Gastrocnemius medialis (tissue), 4 donors: ENCODE data around the gene NEK6.
"Not testable (repeated sequence)": the region's sequence is repeated elsewhere in the genome, so short reads cannot be mapped to it uniquely, and the experiment has no call there.

ENCODE experiments used
- CTCF ChIP-seq, 5 experiments: fragments of 450-650 bp in 3 of 5; fragments of 200-600 bp in 2 of 5; sonication (generic) in 2 of 5; IDR thresholded peaks in 4 of 5; conservative IDR thresholded peaks in 1 of 5; 1 replicate in 4 of 5; 2 replicates in 1 of 5; pipeline ENCODE4 v1.5.1; 2016 to 2019; ENCODE audit warnings: antibody characterized with exemption in 5 of 5, mild to moderate bottlenecking in 3 of 5, moderate library complexity in 3 of 5
- POLR2A ChIP-seq, 2 donors: fragments of 450-650 bp; IDR thresholded peaks; one replicate each; pipeline ENCODE4 v1.6.1; 2017; ENCODE audit warnings: antibody characterized with exemption in 2 of 2, mild to moderate bottlenecking in 2 of 2, moderate library complexity in 2 of 2

DNA sequence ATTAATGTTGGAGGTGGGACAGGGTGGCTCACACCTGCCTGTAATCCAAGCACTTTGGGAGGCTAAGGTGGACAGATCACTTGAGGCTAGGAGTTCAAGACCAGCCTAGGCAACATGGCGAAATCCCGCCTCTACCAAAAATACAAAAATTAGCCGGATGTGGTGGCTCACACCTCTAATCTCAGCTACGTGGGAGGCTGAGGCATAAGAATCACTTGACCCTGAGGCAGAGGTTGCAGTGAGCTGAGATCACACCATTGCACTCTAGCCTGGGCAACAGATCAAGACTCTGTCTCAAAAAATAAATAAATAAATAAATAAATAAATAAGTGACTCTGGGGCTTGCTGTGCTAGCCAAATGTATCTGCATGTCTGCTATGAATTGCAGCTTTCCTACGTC is 10.4 kb upstream of the NEK6 start:
- not testable (repeated sequence) for TF ChIP-seq POLR2A (IDR thresholded peaks at IDR 0.05); CTCF (IDR thresholded peaks at IDR 0.05 in 4 of 5, conservative IDR thresholded peaks at IDR 0.05 in 1 of 5)
